ENCODE data around the gene APBB1IP.

APBB1IP gene

DNA sequence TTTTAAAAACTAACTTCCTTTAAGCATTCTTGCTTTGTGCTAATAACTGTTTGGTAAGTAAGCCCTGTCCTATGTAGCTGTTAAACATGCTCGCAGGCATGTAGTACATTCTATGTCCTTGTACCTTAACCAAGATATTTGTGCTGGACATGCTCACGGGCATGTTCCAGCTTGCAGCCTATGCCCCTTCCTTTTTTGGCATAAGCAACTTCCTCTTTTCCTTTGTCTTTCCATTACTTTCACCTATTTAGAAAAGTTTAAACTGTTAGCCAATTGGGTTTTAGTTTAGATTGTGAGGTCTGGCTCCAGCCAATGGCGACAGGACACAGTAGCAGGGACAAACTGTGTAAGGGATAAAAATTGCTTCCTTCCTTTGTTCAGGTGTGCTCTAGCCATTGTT lies 14.4 kb upstream of the APBB1IP start:
- Histone ChIP-seq H3K4me3 (replicated peaks; ENCODE audit: insufficient read depth, low read length) (no peak overlapping the region), H3K27ac (replicated peaks) (no peak overlapping the region), H3K27me3 (ENCODE audit: insufficient read depth, poor library complexity, severe bottlenecking) (no peaks in the 10 kb centered on the region)
- DNase-seq (ENCODE audit: low read depth in 1 of 2, low spot score in 1 of 2) = peak in 1 of 2 experiments; percentile 10
- peak; percentile 62; the same call in 1 of the 2 replicates for TF ChIP-seq SPI1 (IDR thresholded peaks at IDR 0.05; ENCODE audit: borderline replicate concordance, low read depth)
- no peak for TF ChIP-seq REST (IDR thresholded peaks at IDR 0.05; ENCODE audit: insufficient replicate concordance, low read depth)

DNA sequence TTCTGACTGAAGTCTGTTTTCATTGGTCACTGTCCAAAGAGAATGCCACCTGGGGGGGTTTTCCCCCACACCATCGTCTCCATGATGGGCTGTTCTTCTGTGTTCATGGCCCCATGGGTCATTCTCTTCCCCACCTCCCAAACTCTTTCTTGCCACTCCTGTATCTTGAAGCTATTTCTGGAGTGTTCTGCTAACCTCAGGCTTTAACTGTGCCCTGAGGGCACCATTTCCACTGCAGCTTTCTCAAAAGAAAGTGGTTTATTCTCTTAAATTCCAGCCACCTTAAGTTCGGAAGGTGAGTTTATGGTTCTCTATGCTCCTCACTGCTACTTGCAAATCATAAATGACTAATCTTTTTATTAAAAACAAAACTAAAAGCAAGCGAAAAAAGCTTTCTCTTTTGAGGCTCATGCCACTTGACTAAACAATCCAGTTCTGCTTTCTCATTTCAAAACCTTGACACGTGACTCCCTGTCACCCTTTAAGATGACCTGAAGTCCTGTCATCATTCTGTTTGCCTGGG lies 7.4 kb upstream of the APBB1IP start:
- H3K27me3 ChIP-seq (ENCODE audit: insufficient read depth, poor library complexity, severe bottlenecking) = no peaks in the 10 kb centered on the region
- DNase-seq (ENCODE audit: low read depth in 1 of 2, low spot score in 1 of 2) = peak in 1 of 2 experiments; percentile 60
- peak overlapping the region; percentile 63 for H3K27ac ChIP-seq (replicated peaks)
- TF ChIP-seq POLR2AphosphoS5 (IDR thresholded peaks at IDR 0.05; ENCODE audit: low read depth) (no peak), SPI1 (IDR thresholded peaks at IDR 0.05; ENCODE audit: borderline replicate concordance, low read depth) (peak; percentile 86), REST (IDR thresholded peaks at IDR 0.05; ENCODE audit: insufficient replicate concordance, low read depth) (no peak), GABPA (IDR thresholded peaks at IDR 0.05; ENCODE audit: low read depth) (no peak)
- TF ChIP-seq, protein P1, sequence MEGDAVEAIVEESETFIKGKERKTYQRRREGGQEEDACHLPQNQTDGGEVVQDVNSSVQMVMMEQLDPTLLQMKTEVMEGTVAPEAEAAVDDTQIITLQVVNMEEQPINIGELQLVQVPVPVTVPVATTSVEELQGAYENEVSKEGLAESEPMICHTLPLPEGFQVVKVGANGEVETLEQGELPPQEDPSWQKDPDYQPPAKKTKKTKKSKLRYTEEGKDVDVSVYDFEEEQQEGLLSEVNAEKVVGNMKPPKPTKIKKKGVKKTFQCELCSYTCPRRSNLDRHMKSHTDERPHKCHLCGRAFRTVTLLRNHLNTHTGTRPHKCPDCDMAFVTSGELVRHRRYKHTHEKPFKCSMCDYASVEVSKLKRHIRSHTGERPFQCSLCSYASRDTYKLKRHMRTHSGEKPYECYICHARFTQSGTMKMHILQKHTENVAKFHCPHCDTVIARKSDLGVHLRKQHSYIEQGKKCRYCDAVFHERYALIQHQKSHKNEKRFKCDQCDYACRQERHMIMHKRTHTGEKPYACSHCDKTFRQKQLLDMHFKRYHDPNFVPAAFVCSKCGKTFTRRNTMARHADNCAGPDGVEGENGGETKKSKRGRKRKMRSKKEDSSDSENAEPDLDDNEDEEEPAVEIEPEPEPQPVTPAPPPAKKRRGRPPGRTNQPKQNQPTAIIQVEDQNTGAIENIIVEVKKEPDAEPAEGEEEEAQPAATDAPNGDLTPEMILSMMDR (IDR thresholded peaks at IDR 0.05; ENCODE audit: insufficient read depth, low read length) = no peak
- no peak overlapping the region for H3K4me3 ChIP-seq (replicated peaks; ENCODE audit: insufficient read depth, low read length)

DNA sequence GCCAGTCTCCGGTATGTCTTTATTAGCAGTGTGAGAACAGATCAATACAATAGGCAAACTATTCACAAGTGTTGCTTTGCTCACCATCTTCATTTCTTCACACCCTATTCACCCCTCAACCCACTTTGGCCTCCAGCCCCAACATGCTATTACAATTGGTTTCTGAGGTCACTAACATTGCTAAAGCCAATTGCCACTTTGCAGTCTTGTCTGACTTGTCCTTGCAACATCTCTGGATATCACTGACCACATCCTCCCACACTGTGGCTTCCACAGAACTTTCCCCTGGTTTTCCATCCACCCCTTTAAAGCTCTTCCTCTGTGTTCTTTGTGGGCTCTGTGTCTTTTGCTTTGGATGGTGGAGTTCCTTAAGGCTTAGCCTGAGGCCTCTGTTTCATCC lies 5.2 kb upstream of the APBB1IP start:
- H3K27me3 ChIP-seq (ENCODE audit: insufficient read depth, poor library complexity, severe bottlenecking) = no peaks in the 10 kb centered on the region
- TF ChIP-seq SPI1 (IDR thresholded peaks at IDR 0.05; ENCODE audit: borderline replicate concordance, low read depth) (no peak), POLR2AphosphoS5 (IDR thresholded peaks at IDR 0.05; ENCODE audit: low read depth) (peak; percentile 79; the same call in 1 of the 2 replicates)
- peak; percentile 56 to 70 for DNase-seq (ENCODE audit: low read depth in 1 of 2, low spot score in 1 of 2)
- H3K27ac ChIP-seq (replicated peaks) = peak overlapping the region; percentile 26; the same call in 1 of the 2 replicates
- H3K4me3 ChIP-seq (replicated peaks; ENCODE audit: insufficient read depth, low read length) = no peak overlapping the region

DNA sequence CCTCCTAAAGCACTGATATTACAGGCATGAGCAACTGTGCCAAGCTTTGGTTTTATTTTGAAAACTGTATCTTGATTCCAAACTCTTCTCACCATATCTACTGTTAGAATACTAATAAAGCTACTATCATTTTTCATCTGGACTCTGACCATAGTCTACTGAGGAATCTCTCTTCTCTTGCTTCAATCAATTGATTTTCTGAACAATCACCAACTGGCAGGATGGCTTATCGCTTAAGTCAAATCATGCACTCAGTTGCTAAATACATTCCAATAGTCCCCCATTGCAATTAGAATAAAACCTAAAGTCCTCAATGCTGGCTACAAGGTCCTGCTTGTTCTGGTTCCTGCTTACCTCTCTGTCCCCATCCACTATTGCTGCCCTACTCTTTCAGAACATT lies 2.3 kb upstream of the APBB1IP start:
- no peak for DNase-seq (ENCODE audit: low read depth in 1 of 2, low spot score in 1 of 2)
- Histone ChIP-seq H3K4me3 (replicated peaks; ENCODE audit: insufficient read depth, low read length) (no peak overlapping the region), H3K27ac (replicated peaks) (0 out of 2 replicates have a peak overlapping the region, but pooled peaks have one; percentile 99), H3K27me3 (ENCODE audit: insufficient read depth, poor library complexity, severe bottlenecking) (no peaks in the 10 kb centered on the region)
- TF ChIP-seq POLR2AphosphoS5 (IDR thresholded peaks at IDR 0.05; ENCODE audit: low read depth) (no peak), REST (IDR thresholded peaks at IDR 0.05; ENCODE audit: insufficient replicate concordance, low read depth) (no peak), SPI1 (IDR thresholded peaks at IDR 0.05; ENCODE audit: borderline replicate concordance, low read depth) (no peak), GABPA (IDR thresholded peaks at IDR 0.05; ENCODE audit: low read depth) (no peak)
- TF ChIP-seq, protein P1 (IDR thresholded peaks at IDR 0.05; ENCODE audit: insufficient read depth, low read length) = no peak
